GM21515 (cell line): ENCODE results near the gene ERG28.
"Not testable (repeated sequence)": the region's sequence is repeated elsewhere in the genome, so short reads cannot be mapped to it uniquely, and the experiment has no call there.

Experiments
- ATAC-seq: cut with Tn5 transposase; IDR thresholded peaks from one replicate; pipeline ENCODE4 v1.9.1; 2021; ENCODE audit not compliant: unreplicated experiment

ERG28 gene

DNA sequence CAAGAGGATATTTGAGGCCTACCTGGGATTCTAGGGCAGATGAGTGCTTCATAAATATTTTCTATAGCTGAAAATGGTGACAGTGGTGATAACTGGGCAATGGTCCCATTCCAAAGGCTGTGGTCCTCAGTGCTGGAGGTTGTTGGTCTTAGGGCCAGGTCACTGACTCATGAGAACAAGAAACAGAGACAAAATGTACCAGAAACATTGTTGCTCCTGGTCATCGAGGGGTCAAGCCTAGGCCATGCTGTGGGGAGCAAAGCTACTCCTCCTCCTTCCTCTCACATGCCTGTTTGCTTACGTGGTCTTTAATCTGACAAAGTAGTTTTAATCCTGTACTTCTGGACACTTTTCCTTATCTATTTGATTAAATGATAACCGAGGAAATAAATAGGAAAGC lies 33.8 kb downstream of the ERG28 start:
- no peak for ATAC-seq

DNA sequence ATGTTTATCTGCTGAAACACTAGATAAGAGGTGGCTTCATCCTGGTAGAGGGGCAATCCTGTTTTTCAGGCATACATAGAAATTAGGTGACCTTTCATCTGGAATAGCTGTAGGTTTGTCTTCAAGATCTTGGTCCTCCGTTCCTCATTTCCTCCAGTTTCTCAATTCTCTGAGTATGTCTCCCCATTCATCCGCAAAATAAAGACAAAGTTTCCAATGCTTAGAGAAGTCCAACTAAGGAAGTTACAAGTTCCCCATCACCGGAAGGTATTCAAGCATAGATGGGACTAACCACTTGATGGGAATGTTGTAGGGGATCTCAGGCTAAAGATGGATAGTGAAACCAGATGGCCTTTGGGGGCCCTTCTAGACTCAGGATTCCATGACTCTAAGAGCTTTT lies 34.3 kb downstream of the ERG28 start:
- no peak for ATAC-seq

DNA sequence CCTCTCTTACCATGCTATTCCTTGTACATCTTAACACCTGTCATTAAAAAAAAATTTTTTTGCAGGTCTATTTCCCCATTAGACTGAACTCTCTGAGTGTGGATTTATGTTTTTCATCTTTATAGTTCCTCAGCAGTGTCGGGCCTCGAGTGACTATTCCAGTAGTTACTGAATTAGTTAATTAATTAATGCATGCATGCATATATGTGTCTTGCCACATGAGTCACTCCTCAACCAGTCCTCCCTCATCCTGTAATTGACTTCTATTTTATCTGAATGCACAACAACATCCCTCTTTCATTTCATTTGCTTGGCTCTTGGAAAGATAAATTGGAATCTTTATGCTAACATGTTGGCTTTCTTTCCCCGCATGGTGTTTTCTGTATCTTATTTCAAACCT lies 35.6 kb downstream of the ERG28 start:
- ATAC-seq, result no peak

DNA sequence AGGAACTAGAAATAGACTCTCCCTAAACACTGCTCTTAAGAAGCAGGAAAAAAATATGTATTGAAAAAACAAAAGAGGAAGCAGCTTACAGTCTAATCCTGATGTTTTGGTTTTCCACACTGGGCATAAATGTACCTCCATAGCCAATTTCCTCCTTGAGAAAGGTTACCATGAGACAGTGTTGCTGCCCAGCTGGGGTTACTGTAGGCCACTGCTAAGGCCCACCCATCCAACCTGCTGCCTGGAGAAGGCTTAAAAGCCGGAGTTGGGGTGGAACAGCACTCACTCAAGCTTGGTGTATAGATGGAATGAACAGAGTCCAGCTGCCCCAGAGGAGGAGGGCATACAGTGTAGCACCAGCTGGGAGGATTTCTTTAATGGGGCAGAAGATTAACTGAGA lies 41.1 kb downstream of the ERG28 start:
- ATAC-seq, result no peak

DNA sequence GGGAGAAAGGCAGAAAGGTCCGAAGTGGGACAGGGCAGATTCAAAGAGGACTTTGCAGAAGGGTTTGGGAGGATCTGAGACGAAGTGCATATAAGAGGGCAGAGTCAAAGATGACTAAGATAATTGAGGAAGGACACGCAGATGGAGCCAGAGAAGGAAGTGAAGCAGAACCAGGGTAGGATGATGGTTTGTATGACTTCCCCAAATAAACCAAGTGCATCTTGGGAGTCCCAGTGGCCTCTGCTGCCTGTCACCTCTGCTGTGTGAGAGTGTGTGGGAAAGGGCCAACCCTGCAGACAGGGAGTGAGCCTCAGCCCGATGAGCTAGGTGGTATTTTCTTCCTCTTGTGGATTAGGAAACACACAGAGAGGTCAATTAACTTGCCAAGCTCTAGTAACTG lies 45.5 kb downstream of the ERG28 start:
- ATAC-seq, result no peak

DNA sequence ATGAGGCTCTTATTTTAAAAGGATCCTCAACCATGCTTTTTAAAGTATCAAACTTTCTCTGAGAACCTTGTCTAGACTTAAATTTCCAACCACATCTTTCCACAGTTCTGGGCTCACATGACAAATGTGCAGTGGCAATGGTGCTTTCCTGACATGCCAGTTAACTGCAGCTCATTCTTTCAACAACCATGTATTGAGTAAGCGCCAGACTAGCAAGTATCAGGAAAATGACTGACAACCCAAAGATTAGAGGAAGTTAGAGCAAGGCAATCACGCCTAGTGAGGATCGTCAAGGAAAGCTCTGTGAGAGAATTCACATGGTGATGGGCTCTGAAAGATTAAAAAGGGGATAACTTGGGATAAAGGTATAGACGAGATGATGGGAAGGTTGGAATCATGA lies 46.5 kb downstream of the ERG28 start:
- ATAC-seq, result no peak

DNA sequence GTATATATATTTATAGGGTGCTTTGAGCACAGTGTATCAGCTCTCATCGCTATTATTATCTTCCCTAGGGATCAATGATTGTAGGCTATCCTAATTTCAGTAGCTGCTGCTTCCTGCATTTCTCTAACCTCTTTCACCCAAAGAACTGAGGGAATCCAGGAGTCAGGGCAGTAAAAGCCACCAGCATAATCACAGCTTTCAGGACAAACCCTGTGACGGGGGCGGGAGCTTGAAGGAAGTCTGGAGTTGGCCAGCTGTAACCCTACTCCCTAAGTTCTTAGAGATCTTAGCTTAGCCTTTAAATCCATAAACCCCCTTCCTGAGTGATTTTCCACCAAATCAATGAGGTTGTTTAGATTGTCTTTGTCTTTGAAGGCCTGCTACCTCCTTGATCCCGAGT lies 48.5 kb downstream of the ERG28 start:
- no peak for ATAC-seq

DNA sequence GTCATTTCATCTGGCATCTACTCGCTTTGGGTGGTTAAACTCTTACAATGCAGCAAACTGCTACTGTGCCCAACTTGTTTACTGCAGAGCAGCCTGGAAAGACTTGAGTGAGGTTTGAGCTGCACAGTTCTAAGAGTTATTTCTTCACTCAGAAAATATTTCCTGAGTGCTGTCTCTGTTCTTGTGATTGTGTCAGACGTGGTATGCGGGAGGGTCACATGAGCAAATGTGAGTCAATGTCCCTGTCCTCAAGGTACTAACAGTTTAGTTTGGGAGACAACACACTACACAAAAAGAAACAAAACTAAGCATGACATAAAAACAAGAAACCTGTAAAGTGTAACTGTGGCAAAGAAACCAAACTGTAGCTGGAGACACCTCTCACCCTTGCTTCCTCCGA lies 49.8 kb downstream of the ERG28 start:
- no peak for ATAC-seq

DNA sequence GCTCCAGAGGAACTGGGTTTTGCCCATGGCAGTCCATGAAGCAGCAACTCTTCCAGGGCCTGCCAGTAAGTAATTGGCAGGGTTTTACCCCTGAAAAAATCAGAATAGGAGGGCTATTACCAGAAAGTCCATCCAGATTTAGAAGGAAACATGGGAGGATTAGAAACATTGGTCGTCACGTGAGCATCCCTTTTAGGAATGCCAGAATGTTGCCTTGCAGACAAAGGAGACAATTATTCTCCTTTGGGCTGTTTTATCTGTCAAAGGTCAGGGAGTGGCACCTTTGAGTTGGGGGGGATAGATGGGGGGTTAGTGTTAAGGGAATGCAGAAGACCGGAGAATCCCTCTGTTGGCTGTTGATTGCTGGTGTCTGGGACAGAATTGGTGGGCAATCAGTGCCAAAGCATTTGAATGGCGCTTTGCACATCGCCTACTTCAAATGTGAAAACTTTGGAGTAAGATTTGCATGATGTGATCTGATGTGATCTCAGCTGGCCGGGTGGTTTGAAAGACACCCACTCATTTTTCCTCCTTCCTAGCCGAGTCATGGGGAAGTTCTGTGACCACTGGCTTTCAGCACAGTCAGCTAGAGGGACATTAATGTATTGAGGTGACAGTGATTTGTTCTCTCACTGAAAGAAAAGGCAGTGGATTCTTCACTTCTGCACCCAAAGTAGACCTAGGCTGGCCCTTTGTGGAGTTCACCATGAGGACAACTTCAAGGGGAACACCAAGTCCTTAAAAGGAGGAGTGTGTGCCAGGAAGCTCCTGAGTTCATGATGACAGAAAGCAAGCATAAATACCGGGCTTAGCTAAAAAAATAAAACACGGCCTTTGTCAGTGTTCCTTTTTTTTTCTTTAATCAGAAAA lies 50.8 kb downstream of the ERG28 start:
- no peak for ATAC-seq

DNA sequence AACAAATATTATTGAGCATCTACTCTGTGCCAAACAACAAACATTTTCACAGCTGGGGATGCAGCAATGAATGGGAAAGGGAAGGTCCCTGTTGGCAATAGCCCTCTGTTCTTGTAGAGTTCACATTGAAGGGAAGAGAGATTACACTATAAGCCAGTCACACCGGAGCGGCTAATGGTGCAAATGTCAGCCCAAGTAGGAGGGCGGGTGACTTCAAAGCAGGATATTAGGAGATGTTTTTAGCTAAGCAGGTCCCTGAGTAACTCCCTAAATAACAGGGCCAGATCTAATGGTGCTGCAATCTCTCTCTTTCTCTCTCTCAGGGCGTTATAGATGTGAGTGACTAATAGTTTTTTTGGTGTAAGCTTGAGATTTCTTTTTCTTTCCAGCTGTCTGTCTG lies 51.6 kb downstream of the ERG28 start:
- ATAC-seq, result no peak

DNA sequence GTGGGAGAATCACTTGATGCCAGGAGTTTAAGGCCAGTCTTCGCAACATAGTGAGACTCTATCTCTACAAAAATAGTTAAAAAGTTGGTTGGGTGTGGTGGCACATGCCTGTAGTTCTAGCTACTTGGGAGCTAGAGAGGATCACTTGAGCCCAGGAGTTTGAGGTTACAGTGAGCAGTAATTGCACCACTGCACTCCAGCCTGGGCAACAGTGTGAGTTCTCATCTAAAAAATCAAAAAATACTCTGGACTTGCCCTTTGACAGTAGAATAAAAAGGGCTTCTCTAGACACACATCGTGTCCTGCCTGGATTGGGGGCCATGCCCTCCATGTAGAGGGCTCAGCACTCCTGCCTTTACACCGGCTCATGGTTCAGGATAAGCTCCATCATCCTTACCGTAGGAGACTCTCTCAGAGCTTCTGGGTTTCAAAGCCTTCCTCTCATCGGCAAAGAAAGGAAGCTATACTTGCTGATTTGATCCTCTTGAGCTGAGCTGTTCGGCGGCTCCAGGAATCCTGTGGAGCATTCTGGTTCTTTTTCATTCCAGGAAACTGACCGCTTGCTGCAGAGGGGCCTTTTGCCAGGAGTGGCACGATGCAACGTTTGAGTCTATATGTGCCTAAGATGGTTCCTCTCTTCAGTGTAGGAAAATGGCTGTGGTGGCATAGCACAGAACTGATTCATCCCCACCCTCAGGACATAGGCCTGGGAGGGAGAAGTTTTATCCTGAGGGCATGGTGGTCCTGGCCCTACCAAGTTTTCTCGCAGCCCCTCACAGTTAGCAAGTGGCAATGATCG lies 52.6 kb downstream of the ERG28 start:
- no peak for ATAC-seq

DNA sequence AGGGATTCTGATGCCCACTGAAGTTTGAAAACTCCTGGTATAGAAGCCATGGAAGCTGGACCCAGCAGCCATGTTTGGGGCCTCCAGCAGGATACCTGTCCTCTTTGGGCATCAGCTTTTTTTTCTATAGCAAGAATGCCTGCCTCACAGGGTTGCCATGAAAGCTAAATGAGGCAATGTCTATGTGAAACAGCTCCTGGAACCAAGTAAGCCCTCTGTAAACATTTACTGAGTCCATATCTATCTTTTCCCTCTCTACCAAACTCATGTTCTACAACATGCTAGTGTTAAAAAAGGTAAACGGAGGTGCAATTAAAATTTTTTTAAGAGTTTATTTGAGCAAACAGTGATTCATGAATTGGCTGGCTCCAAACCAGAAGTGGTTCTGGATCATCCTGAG lies 53.6 kb downstream of the ERG28 start:
- no peak for ATAC-seq

DNA sequence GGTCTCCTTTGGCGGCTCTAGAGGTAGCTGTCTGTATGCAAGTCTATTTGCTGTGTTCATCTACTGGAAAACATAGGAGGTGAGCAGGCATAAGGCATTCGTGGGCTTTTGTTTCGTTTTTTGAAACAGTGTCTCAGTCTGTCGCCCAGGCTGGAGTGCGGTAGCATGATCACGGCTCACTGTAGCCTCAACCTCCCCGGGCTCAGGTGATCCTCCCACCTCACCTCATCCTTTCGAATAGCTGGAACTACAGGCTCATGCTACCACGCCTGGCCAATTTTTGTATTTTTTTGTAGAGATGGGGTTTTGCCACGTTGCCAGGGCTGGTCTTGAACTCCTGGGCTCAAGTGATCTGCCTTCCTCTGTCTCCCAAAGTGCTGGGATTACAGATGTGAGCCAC lies 54.8 kb downstream of the ERG28 start:
- no peak for ATAC-seq

DNA sequence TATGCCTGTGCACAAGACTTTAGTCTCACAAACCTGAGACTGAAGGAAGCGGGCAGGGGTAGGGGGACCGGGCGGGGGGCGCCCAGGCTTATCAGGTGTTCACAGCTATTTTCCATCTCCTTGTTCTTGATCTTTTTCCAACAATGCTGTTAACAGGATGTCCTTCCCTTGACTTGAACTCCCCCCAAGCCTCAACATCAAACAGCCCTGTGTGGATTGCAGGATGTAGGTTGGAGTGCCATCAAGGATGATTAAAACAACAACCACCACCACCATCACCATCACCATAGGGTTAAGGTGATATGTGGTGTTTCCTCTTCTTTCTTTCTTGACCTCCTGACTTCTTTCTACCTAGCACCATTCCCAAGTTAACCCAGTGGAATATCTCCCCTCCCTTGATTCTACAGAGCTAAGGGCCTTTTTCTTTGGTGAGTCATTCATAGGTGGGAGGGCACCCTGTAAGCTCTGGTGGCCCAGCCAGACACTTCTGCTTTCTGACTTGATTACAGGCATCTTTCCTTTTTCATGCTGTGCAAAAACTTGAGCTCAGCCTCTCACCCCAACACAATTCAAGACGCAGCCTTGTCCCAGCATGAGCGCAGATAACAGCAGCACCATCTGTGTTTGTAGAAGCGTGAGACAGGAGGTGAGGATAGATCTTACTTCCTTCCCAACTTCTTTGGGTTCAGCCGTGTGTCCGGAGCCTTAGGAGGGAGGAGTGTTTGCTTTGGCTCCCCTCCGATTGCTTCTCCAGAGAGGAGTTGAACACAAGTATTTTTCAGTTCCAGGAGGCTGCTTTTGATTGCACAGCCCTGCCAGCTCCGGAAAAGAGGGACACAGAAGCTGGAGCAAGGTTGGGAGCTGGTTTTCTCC lies 55.5 kb downstream of the ERG28 start:
- ATAC-seq, result no peak

DNA sequence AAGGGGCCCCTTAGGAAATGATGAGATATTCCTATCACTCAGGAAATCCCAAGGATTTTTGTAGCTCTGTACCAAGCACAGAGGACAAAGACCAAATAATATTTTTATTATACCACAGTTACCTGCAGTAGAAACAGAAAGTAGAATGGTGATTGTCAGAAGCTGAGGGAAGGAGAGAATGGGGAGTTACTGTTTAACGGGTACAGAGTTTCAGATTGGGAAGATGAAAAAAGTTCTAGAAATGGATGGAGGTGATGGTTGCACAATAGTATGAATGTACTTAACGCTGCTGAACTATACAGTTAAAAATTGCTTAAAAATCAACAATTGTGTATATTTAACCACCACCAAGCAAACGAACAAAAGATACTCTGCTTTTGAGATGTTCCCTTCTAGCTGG lies 58.2 kb downstream of the ERG28 start:
- no peak for ATAC-seq

DNA sequence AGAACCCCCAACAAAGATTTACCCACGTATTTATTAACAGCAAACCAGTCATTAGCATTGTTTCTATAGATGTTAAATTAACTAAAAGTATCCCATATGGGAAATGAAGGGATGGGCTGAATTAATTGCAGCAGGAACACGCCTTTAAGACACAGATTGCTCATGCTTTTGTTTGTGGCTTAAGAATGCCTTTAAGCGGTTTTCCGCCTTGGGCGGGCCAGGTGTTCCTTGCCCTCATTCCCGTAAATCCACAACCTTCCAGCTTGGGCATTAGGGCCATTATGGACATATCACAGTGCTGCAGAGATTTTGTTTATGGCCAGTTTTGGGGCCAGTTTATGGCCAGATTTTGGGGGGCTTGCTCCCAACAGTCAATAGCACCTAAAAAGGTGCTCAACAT lies 59.6 kb downstream of the ERG28 start:
- not testable (repeated sequence) for ATAC-seq

DNA sequence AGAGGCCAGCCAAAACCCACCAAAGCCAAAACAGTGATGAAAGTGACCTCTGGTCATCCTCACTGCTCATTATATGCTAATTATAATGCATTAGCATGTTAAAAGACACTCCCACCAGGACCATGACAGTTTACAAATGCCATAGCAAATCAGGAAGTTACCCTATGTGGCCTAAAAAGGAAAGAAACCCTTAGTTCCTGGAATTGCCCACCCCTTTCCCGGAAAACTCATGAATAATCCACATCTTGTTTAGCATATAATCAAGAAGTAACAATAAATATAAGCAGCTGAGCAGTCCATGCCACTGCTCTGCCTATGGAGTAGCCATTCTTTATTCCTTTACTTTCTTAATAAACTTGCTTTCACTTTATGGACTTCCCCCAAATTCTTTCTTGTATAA lies 60.6 kb downstream of the ERG28 start:
- not testable (repeated sequence) for ATAC-seq
